HCT116 (cell line): ENCODE results near the gene BCAR1.

Source experiments
- RAD21 ChIP-seq: IDR thresholded peaks from 2 replicates; pipeline ENCODE4 v1.6.1; 2012; ENCODE audit warnings: low read depth, mild to moderate bottlenecking
- TF ChIP-seq, protein P1 (sequence below), 3 experiments: fragments of 200-600 bp in 1 of 3; sonication (generic) in 1 of 3; IDR thresholded peaks in 2 of 3; conservative IDR thresholded peaks in 1 of 3; 2 replicates each; pipeline ENCODE4 v1.5.1; 2012 to 2017; ENCODE audit warnings: low read depth in 2 of 3, low read length in 2 of 3, antibody characterized with exemption in 1 of 3, borderline replicate concordance in 1 of 3, control low read depth in 1 of 3, mild to moderate bottlenecking in 1 of 3, mixed read lengths in 1 of 3, mixed run types in 1 of 3, moderate library complexity in 1 of 3; ENCODE audit not compliant: insufficient read depth in 1 of 3
- TF ChIP-seq, protein P2 (sequence below): IDR thresholded peaks from 2 replicates; pipeline ENCODE4 v1.6.1; 2012; ENCODE audit warnings: low read depth

DNA sequence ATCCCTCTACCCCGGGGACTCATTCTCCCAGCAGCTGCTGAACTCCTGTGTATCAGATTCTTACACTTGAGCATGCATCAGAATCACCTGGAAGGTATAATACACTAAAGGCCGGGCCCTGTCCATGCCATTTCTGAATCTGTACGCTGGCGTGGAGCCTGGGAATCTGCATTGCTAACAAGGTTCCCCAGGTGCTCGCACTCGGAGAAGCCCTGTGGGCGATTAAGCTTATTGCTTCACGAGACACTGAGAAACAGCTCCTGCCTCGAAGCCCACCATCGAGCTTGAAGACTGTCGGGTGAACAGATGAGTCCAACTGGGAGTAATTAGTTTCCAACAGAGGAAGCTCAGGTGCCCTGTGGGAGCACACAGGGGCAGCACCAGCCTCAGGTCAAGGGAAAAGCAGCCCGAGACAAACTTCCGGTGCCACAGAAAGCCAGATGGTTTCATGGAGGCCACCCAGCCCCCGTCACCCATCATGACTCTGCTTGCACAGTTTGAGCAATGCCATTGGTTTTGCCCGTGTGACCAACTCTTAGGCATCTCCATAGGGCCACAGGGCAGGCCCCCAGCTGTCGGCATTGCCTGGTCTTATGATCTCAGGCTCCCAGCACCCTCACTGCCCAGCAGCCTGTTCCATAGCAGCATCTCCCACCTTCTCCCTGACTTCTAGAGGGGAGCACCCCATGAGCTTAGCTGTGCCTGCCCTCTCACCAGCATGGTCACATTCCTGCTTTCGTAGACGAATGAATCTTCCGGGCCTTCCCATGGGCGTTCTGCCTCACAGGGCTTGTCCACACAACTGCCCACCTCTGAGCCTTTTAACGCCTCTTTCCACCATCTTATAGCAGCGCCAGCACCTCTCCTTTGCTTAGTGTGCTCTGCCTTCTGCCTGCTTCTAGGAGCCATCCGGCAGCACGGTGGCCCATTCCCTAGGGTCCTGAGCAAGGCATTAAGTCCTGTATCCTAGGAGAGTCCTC is 55.3 kb downstream of the BCAR1 start:
- TF ChIP-seq RAD21: no peak
- TF ChIP-seq, protein P1, sequence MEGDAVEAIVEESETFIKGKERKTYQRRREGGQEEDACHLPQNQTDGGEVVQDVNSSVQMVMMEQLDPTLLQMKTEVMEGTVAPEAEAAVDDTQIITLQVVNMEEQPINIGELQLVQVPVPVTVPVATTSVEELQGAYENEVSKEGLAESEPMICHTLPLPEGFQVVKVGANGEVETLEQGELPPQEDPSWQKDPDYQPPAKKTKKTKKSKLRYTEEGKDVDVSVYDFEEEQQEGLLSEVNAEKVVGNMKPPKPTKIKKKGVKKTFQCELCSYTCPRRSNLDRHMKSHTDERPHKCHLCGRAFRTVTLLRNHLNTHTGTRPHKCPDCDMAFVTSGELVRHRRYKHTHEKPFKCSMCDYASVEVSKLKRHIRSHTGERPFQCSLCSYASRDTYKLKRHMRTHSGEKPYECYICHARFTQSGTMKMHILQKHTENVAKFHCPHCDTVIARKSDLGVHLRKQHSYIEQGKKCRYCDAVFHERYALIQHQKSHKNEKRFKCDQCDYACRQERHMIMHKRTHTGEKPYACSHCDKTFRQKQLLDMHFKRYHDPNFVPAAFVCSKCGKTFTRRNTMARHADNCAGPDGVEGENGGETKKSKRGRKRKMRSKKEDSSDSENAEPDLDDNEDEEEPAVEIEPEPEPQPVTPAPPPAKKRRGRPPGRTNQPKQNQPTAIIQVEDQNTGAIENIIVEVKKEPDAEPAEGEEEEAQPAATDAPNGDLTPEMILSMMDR (IDR thresholded peaks at IDR 0.05 in 2 of 3, conservative IDR thresholded peaks at IDR 0.05 in 1 of 3; ENCODE audit: borderline replicate concordance in 1 of 3, insufficient read depth in 1 of 3, low read depth in 2 of 3, low read length in 2 of 3): no peak
- TF ChIP-seq, protein P2, sequence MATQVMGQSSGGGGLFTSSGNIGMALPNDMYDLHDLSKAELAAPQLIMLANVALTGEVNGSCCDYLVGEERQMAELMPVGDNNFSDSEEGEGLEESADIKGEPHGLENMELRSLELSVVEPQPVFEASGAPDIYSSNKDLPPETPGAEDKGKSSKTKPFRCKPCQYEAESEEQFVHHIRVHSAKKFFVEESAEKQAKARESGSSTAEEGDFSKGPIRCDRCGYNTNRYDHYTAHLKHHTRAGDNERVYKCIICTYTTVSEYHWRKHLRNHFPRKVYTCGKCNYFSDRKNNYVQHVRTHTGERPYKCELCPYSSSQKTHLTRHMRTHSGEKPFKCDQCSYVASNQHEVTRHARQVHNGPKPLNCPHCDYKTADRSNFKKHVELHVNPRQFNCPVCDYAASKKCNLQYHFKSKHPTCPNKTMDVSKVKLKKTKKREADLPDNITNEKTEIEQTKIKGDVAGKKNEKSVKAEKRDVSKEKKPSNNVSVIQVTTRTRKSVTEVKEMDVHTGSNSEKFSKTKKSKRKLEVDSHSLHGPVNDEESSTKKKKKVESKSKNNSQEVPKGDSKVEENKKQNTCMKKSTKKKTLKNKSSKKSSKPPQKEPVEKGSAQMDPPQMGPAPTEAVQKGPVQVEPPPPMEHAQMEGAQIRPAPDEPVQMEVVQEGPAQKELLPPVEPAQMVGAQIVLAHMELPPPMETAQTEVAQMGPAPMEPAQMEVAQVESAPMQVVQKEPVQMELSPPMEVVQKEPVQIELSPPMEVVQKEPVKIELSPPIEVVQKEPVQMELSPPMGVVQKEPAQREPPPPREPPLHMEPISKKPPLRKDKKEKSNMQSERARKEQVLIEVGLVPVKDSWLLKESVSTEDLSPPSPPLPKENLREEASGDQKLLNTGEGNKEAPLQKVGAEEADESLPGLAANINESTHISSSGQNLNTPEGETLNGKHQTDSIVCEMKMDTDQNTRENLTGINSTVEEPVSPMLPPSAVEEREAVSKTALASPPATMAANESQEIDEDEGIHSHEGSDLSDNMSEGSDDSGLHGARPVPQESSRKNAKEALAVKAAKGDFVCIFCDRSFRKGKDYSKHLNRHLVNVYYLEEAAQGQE: no peak
